Measurements from ENCODE around the gene CADM2. TPM values are rescaled to one million over a fixed set of nuclear protein-coding genes. Genes with fewer than 3 reads are reported as not detected.
"Not testable (repeated sequence)": the region's sequence is repeated elsewhere in the genome, so short reads cannot be mapped to it uniquely, and the experiment has no call there.

The CADM2 gene
- total RNA-seq, 1 experiment from 2014 or later: not detected

- no peaks in the 10 kb centered on the region for H3K4me1 Mint-ChIP-seq (ENCODE audit: low read depth, unreplicated experiment)
- Histone ChIP-seq H3K27me3 (replicated peaks; ENCODE audit: control insufficient read depth, insufficient read depth, low read length) (no peaks in the 10 kb centered on the region), H3K4me1 (no peaks in the 10 kb centered on the region), H3K36me3 (ENCODE audit: control insufficient read depth, insufficient read depth, low read length) (no peaks in the 10 kb centered on the region), H3K4me3 (ENCODE audit: low read depth, low read length) (no peak overlapping the region), H3K9me3 (no peaks in the 10 kb centered on the region)
- intact Hi-C loops (cut with micrococcal nuclease; ENCODE audit: unreplicated experiment): no loop called here
- H3K9me3 Mint-ChIP-seq (ENCODE audit: unreplicated experiment): no peaks in the 10 kb centered on the region
- TF ChIP-seq, protein P1, sequence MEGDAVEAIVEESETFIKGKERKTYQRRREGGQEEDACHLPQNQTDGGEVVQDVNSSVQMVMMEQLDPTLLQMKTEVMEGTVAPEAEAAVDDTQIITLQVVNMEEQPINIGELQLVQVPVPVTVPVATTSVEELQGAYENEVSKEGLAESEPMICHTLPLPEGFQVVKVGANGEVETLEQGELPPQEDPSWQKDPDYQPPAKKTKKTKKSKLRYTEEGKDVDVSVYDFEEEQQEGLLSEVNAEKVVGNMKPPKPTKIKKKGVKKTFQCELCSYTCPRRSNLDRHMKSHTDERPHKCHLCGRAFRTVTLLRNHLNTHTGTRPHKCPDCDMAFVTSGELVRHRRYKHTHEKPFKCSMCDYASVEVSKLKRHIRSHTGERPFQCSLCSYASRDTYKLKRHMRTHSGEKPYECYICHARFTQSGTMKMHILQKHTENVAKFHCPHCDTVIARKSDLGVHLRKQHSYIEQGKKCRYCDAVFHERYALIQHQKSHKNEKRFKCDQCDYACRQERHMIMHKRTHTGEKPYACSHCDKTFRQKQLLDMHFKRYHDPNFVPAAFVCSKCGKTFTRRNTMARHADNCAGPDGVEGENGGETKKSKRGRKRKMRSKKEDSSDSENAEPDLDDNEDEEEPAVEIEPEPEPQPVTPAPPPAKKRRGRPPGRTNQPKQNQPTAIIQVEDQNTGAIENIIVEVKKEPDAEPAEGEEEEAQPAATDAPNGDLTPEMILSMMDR (IDR thresholded peaks at IDR 0.05; ENCODE audit: insufficient read depth in 1 of 2, low read depth in 1 of 2, low read length in 1 of 2, severe bottlenecking in 1 of 2, unreplicated experiment in 1 of 2): no peak
- CTCF ChIA-PET: no interaction called here
- no TSS peak for BruUV-seq (replicated peaks)
- POLR2A ChIA-PET: no interaction called here
- no peak overlapping the region for H3K27ac Mint-ChIP-seq (ENCODE audit: unreplicated experiment)
- no peak overlapping the region for H3K4me3 Mint-ChIP-seq (ENCODE audit: unreplicated experiment)
- no peak for DNase-seq
- H3K36me3 Mint-ChIP-seq (ENCODE audit: insufficient read depth, unreplicated experiment): no peaks in the 10 kb centered on the region
- no peaks in the 10 kb centered on the region for H3K27me3 Mint-ChIP-seq (ENCODE audit: insufficient read depth, unreplicated experiment)
Measured at GRCh38 chr3:85697156-85697555, 738.4 kb downstream of the CADM2 start.

- BruUV-seq (replicated peaks): no TSS peak
- no peaks in the 10 kb centered on the region for H3K9me3 Mint-ChIP-seq (ENCODE audit: unreplicated experiment)
Measured at GRCh38 chr3:85706130-85706529, 747.3 kb downstream of the CADM2 start.

GRCh38 chr3:85708325-85708724, 749.5 kb downstream of the CADM2 start:
- H3K4me1 ChIP-seq; H3K27me3 Mint-ChIP-seq (ENCODE audit: insufficient read depth, unreplicated experiment); H3K27me3 ChIP-seq (replicated peaks; ENCODE audit: control insufficient read depth, insufficient read depth, low read length); H3K9me3 ChIP-seq; BruUV-seq (replicated peaks); H3K4me3 ChIP-seq (ENCODE audit: low read depth, low read length); H3K36me3 Mint-ChIP-seq (ENCODE audit: insufficient read depth, unreplicated experiment); CTCF ChIA-PET; POLR2A ChIA-PET; intact Hi-C loops (cut with micrococcal nuclease; ENCODE audit: unreplicated experiment); H3K4me3 Mint-ChIP-seq (ENCODE audit: unreplicated experiment); H3K9me3 Mint-ChIP-seq (ENCODE audit: unreplicated experiment); H3K27ac Mint-ChIP-seq (ENCODE audit: unreplicated experiment); H3K36me3 ChIP-seq (ENCODE audit: control insufficient read depth, insufficient read depth, low read length); DNase-seq; H3K4me1 Mint-ChIP-seq (ENCODE audit: low read depth, unreplicated experiment): not testable (repeated sequence)

More at GRCh38 chr3:85706130-85706529, 747.3 kb downstream of the CADM2 start:
- H3K9me3 ChIP-seq: no peaks in the 10 kb centered on the region
- Mint-ChIP-seq H3K4me1 (ENCODE audit: low read depth, unreplicated experiment) (no peaks in the 10 kb centered on the region), H3K36me3 (ENCODE audit: insufficient read depth, unreplicated experiment) (no peaks in the 10 kb centered on the region), H3K27ac (ENCODE audit: unreplicated experiment) (no peak overlapping the region), H3K4me3 (ENCODE audit: unreplicated experiment) (no peak overlapping the region), H3K27me3 (ENCODE audit: insufficient read depth, unreplicated experiment) (no peaks in the 10 kb centered on the region)
- TF ChIP-seq, protein P1 (IDR thresholded peaks at IDR 0.05; ENCODE audit: insufficient read depth in 1 of 2, low read depth in 1 of 2, low read length in 1 of 2, severe bottlenecking in 1 of 2, unreplicated experiment in 1 of 2): no peak
- ChIA-PET POLR2A (no interaction called here), CTCF (no interaction called here)
- H3K27me3 ChIP-seq (replicated peaks; ENCODE audit: control insufficient read depth, insufficient read depth, low read length): no peaks in the 10 kb centered on the region
- no peak for DNase-seq
- H3K4me3 ChIP-seq (ENCODE audit: low read depth, low read length): no peak overlapping the region
- H3K4me1 ChIP-seq: no peaks in the 10 kb centered on the region
- H3K36me3 ChIP-seq (ENCODE audit: control insufficient read depth, insufficient read depth, low read length): no peaks in the 10 kb centered on the region
- intact Hi-C loops (cut with micrococcal nuclease; ENCODE audit: unreplicated experiment): no loop called here

- Histone ChIP-seq H3K36me3 (ENCODE audit: control insufficient read depth, insufficient read depth, low read length) (no peaks in the 10 kb centered on the region), H3K9me3 (no peaks in the 10 kb centered on the region), H3K4me1 (no peaks in the 10 kb centered on the region), H3K4me3 (ENCODE audit: low read depth, low read length) (no peak overlapping the region), H3K27me3 (replicated peaks; ENCODE audit: control insufficient read depth, insufficient read depth, low read length) (no peaks in the 10 kb centered on the region)
- CTCF ChIA-PET: no interaction called here
- Mint-ChIP-seq H3K4me3 (ENCODE audit: unreplicated experiment) (no peak overlapping the region), H3K27ac (ENCODE audit: unreplicated experiment) (no peak overlapping the region), H3K36me3 (ENCODE audit: insufficient read depth, unreplicated experiment) (no peaks in the 10 kb centered on the region), H3K27me3 (ENCODE audit: insufficient read depth, unreplicated experiment) (no peaks in the 10 kb centered on the region), H3K9me3 (ENCODE audit: unreplicated experiment) (no peaks in the 10 kb centered on the region), H3K4me1 (ENCODE audit: low read depth, unreplicated experiment) (no peaks in the 10 kb centered on the region)
- BruUV-seq (replicated peaks): no TSS peak
- TF ChIP-seq, protein P1 (IDR thresholded peaks at IDR 0.05; ENCODE audit: insufficient read depth in 1 of 2, low read depth in 1 of 2, low read length in 1 of 2, severe bottlenecking in 1 of 2, unreplicated experiment in 1 of 2): no peak
- POLR2A ChIA-PET: no interaction called here
- no peak for DNase-seq
- intact Hi-C loops (cut with micrococcal nuclease; ENCODE audit: unreplicated experiment): no loop called here
Measured at GRCh38 chr3:85709346-85709892, 750.6 kb downstream of the CADM2 start.

Data from Caco-2 (cell line).